ENCODE measurements around the gene ZMIZ1.

The ZMIZ1 gene

DNA sequence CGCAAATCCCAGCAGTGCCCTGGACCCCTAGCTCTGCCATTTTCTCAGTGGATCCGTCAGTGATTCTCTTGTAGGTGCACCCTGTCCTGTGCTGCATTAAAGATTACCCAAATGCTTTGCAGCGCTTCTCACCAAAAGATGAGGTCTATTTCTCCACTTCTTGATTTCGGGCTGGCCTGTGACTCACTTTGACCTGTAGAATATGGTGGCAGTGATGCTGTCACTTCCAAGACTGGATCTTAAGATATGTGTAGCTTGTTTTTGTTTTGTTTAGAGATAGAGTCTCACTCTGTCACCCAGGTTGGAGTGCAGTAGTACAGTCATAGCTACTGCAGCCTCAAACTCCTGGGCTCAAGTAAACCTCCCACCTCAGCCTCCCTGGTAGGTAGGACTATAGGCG, 37.0 kb upstream of the ZMIZ1 start:
- H3K27ac ChIP-seq (ENCODE audit: extremely low read depth, low read depth, low read length), result no peak overlapping the region
- no peaks in the 10 kb centered on the region for H3K36me3 ChIP-seq (ENCODE audit: control insufficient read depth in 2 of 2, insufficient read depth in 1 of 2, low read length in 2 of 2)
- POLR2A ChIA-PET, result interaction anchor here (0.6 kb wide), 1 partner anchor 69 kb away, joined by 3 read pairs; no protein-coding TSS in a partner anchor
- no peaks in the 10 kb centered on the region for H3K4me1 ChIP-seq (ENCODE audit: control insufficient read depth, insufficient read depth, low read length)
- H3K4me3 ChIP-seq (ENCODE audit: low read depth, low read length), result no peak overlapping the region
- TF ChIP-seq, protein P1, sequence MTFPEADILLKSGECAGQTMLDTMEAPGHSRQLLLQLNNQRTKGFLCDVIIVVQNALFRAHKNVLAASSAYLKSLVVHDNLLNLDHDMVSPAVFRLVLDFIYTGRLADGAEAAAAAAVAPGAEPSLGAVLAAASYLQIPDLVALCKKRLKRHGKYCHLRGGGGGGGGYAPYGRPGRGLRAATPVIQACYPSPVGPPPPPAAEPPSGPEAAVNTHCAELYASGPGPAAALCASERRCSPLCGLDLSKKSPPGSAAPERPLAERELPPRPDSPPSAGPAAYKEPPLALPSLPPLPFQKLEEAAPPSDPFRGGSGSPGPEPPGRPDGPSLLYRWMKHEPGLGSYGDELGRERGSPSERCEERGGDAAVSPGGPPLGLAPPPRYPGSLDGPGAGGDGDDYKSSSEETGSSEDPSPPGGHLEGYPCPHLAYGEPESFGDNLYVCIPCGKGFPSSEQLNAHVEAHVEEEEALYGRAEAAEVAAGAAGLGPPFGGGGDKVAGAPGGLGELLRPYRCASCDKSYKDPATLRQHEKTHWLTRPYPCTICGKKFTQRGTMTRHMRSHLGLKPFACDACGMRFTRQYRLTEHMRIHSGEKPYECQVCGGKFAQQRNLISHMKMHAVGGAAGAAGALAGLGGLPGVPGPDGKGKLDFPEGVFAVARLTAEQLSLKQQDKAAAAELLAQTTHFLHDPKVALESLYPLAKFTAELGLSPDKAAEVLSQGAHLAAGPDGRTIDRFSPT (tag by site-specific recombination; IDR thresholded peaks at IDR 0.05), result no peak
- TF ChIP-seq ZNF202 (tag by site-specific recombination; IDR thresholded peaks at IDR 0.05; ENCODE audit: borderline replicate concordance) (no peak), SP2 (tag by site-specific recombination; IDR thresholded peaks at IDR 0.05) (no peak), ZNF311 (tag by site-specific recombination; IDR thresholded peaks at IDR 0.05; ENCODE audit: borderline replicate concordance) (no peak), ZNF514 (tag by site-specific recombination; IDR thresholded peaks at IDR 0.05) (no peak), ZNF785 (tag by site-specific recombination; IDR thresholded peaks at IDR 0.05) (no peak), ZSCAN30 (tag by site-specific recombination; IDR thresholded peaks at IDR 0.05) (no peak), ZNF777 (tag by site-specific recombination; IDR thresholded peaks at IDR 0.05; ENCODE audit: borderline replicate concordance) (no peak), ZNF629 (tag by site-specific recombination; IDR thresholded peaks at IDR 0.05) (no peak), ZNF501 (tag by site-specific recombination; IDR thresholded peaks at IDR 0.05) (no peak), ZNF701 (tag by site-specific recombination; IDR thresholded peaks at IDR 0.05) (no peak)
- TF ChIP-seq, protein P2, sequence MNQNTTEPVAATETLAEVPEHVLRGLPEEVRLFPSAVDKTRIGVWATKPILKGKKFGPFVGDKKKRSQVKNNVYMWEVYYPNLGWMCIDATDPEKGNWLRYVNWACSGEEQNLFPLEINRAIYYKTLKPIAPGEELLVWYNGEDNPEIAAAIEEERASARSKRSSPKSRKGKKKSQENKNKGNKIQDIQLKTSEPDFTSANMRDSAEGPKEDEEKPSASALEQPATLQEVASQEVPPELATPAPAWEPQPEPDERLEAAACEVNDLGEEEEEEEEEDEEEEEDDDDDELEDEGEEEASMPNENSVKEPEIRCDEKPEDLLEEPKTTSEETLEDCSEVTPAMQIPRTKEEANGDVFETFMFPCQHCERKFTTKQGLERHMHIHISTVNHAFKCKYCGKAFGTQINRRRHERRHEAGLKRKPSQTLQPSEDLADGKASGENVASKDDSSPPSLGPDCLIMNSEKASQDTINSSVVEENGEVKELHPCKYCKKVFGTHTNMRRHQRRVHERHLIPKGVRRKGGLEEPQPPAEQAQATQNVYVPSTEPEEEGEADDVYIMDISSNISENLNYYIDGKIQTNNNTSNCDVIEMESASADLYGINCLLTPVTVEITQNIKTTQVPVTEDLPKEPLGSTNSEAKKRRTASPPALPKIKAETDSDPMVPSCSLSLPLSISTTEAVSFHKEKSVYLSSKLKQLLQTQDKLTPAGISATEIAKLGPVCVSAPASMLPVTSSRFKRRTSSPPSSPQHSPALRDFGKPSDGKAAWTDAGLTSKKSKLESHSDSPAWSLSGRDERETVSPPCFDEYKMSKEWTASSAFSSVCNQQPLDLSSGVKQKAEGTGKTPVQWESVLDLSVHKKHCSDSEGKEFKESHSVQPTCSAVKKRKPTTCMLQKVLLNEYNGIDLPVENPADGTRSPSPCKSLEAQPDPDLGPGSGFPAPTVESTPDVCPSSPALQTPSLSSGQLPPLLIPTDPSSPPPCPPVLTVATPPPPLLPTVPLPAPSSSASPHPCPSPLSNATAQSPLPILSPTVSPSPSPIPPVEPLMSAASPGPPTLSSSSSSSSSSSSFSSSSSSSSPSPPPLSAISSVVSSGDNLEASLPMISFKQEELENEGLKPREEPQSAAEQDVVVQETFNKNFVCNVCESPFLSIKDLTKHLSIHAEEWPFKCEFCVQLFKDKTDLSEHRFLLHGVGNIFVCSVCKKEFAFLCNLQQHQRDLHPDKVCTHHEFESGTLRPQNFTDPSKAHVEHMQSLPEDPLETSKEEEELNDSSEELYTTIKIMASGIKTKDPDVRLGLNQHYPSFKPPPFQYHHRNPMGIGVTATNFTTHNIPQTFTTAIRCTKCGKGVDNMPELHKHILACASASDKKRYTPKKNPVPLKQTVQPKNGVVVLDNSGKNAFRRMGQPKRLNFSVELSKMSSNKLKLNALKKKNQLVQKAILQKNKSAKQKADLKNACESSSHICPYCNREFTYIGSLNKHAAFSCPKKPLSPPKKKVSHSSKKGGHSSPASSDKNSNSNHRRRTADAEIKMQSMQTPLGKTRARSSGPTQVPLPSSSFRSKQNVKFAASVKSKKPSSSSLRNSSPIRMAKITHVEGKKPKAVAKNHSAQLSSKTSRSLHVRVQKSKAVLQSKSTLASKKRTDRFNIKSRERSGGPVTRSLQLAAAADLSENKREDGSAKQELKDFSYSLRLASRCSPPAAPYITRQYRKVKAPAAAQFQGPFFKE (tag by site-specific recombination; IDR thresholded peaks at IDR 0.05; ENCODE audit: borderline replicate concordance), result no peak
- TF ChIP-seq, protein P3, sequence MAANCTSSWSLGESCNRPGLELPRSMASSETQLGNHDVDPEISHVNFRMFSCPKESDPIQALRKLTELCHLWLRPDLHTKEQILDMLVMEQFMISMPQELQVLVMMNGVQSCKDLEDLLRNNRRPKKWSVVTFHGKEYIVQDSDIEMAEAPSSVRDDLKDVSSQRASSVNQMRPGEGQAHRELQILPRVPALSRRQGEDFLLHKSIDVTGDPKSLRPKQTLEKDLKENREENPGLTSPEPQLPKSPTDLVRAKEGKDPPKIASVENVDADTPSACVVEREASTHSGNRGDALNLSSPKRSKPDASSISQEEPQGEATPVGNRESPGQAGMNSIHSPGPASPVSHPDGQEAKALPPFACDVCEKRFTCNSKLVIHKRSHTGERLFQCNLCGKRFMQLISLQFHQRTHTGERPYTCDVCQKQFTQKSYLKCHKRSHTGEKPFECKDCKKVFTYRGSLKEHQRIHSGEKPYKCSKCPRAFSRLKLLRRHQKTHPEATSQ (tag by site-specific recombination; IDR thresholded peaks at IDR 0.05), result no peak
- TF ChIP-seq, protein P4, sequence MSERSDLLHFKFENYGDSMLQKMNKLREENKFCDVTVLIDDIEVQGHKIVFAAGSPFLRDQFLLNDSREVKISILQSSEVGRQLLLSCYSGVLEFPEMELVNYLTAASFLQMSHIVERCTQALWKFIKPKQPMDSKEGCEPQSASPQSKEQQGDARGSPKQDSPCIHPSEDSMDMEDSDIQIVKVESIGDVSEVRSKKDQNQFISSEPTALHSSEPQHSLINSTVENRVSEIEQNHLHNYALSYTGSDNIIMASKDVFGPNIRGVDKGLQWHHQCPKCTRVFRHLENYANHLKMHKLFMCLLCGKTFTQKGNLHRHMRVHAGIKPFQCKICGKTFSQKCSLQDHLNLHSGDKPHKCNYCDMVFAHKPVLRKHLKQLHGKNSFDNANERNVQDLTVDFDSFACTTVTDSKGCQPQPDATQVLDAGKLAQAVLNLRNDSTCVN (tag by site-specific recombination; optimal IDR thresholded peaks at IDR 0.05), result no peak
- TF ChIP-seq, protein P5, sequence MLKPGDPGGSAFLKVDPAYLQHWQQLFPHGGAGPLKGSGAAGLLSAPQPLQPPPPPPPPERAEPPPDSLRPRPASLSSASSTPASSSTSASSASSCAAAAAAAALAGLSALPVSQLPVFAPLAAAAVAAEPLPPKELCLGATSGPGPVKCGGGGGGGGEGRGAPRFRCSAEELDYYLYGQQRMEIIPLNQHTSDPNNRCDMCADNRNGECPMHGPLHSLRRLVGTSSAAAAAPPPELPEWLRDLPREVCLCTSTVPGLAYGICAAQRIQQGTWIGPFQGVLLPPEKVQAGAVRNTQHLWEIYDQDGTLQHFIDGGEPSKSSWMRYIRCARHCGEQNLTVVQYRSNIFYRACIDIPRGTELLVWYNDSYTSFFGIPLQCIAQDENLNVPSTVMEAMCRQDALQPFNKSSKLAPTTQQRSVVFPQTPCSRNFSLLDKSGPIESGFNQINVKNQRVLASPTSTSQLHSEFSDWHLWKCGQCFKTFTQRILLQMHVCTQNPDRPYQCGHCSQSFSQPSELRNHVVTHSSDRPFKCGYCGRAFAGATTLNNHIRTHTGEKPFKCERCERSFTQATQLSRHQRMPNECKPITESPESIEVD (tag by site-specific recombination; IDR thresholded peaks at IDR 0.05), result no peak
- TF ChIP-seq, protein P6, sequence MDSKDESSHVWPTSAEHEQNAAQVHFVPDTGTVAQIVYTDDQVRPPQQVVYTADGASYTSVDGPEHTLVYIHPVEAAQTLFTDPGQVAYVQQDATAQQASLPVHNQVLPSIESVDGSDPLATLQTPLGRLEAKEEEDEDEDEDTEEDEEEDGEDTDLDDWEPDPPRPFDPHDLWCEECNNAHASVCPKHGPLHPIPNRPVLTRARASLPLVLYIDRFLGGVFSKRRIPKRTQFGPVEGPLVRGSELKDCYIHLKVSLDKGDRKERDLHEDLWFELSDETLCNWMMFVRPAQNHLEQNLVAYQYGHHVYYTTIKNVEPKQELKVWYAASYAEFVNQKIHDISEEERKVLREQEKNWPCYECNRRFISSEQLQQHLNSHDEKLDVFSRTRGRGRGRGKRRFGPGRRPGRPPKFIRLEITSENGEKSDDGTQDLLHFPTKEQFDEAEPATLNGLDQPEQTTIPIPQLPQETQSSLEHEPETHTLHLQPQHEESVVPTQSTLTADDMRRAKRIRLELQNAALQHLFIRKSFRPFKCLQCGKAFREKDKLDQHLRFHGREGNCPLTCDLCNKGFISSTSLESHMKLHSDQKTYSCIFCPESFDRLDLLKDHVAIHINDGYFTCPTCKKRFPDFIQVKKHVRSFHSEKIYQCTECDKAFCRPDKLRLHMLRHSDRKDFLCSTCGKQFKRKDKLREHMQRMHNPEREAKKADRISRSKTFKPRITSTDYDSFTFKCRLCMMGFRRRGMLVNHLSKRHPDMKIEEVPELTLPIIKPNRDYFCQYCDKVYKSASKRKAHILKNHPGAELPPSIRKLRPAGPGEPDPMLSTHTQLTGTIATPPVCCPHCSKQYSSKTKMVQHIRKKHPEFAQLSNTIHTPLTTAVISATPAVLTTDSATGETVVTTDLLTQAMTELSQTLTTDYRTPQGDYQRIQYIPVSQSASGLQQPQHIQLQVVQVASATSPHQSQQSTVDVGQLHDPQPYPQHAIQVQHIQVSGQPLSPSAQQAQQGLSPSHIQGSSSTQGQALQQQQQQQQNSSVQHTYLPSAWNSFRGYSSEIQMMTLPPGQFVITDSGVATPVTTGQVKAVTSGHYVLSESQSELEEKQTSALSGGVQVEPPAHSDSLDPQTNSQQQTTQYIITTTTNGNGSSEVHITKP (tag by site-specific recombination; IDR thresholded peaks at IDR 0.05), result no peak
- CTCF ChIA-PET, result interaction anchor here (0.6 to 1.3 kb wide), 2 partner anchors 57 to 336 kb away, joined by 3 read pairs; no protein-coding TSS in a partner anchor
- H3K9me3 ChIP-seq (ENCODE audit: control insufficient read depth, insufficient read depth, low read depth, low read length), result no peaks in the 10 kb centered on the region

Measured in HEK293 (cell line).